HepG2 (cell line): ENCODE measurements around the gene IFI35. TPM values are rescaled to one million over a fixed set of nuclear protein-coding genes. Genes with fewer than 3 reads are reported as not detected.
A peak's percentile ranks its signal among the peaks of the same experiment; 100 is the strongest.

Source experiments
- ARID5B ChIP-seq: IDR thresholded peaks from 2 replicates; pipeline ENCODE4 v1.4.0; 2020; ENCODE audit warnings: mild to moderate bottlenecking, missing genetic modification reagents
- EHMT2 ChIP-seq: fragments of 200-600 bp; sonication (generic); IDR thresholded peaks from 2 replicates; pipeline ENCODE4 v1.7.0; 2017; ENCODE audit warnings: antibody characterized with exemption, low read depth, low read length, borderline replicate concordance
- HNF1A ChIP-seq, 2 experiments: sonication (generic) in 1 of 2; formaldehyde crosslinking in 1 of 2; IDR thresholded peaks; 2 replicates each; pipeline versions ENCODE4 v1.4.0 to v1.6.1; 2016 to 2020; ENCODE audit warnings: borderline replicate concordance in 1 of 2, low read depth in 1 of 2, mild to moderate bottlenecking in 1 of 2, missing genetic modification reagents in 1 of 2
- MNT ChIP-seq: fragments of 450-650 bp; IDR thresholded peaks from 2 replicates; pipeline ENCODE4 v1.6.1; 2016
- PAWR ChIP-seq: sonication (generic); formaldehyde crosslinking; IDR thresholded peaks from 2 replicates; pipeline ENCODE4 v1.4.0; 2020; ENCODE audit warnings: missing genetic modification reagents, mild to moderate bottlenecking, borderline replicate concordance
- SP4 ChIP-seq: sonication (generic); formaldehyde crosslinking; IDR thresholded peaks from 2 replicates; pipeline ENCODE4 v1.8.1; 2023; ENCODE audit warnings: mild to moderate bottlenecking, missing genetic modification reagents
- ZNF275 ChIP-seq: sonication (generic); formaldehyde crosslinking; IDR thresholded peaks from 2 replicates; pipeline ENCODE4 v1.8.0; 2022; ENCODE audit warnings: missing genetic modification reagents, mild to moderate bottlenecking, inconsistent platforms, borderline replicate concordance
- ZNF362 ChIP-seq: sonication (generic); formaldehyde crosslinking; IDR thresholded peaks from 2 replicates; pipeline ENCODE4 v1.4.0; 2020; ENCODE audit warnings: missing genetic modification reagents, mild to moderate bottlenecking, borderline replicate concordance
- ZNF44 ChIP-seq: sonication (generic); formaldehyde crosslinking; IDR thresholded peaks from 2 replicates; pipeline ENCODE4 v1.5.1; 2020; ENCODE audit warnings: mild to moderate bottlenecking, missing genetic modification reagents
- ZNF512 ChIP-seq: sonication (generic); formaldehyde crosslinking; IDR thresholded peaks from 2 replicates; pipeline ENCODE4 v1.4.0; 2020; ENCODE audit warnings: mild to moderate bottlenecking, missing genetic modification reagents
- ZNF614 ChIP-seq: IDR thresholded peaks from 2 replicates; pipeline ENCODE4 v1.6.1; 2018; ENCODE audit warnings: missing biosample characterization, missing genetic modification reagents, inconsistent platforms, borderline replicate concordance
- ZNF644 ChIP-seq: IDR thresholded peaks from 2 replicates; pipeline ENCODE4 v1.6.1; 2016; ENCODE audit warnings: low read depth
- ZNF788 ChIP-seq: sonication (generic); formaldehyde crosslinking; IDR thresholded peaks from 2 replicates; pipeline ENCODE4 v1.5.0; 2020; ENCODE audit warnings: mild to moderate bottlenecking, missing genetic modification reagents, borderline replicate concordance
- polyA plus RNA-seq, 8 experiments: library from polyadenylated mRNA; depleted of rRNA in 3 of 8; stranded (reverse) in 7 of 8; unstranded in 1 of 8; fragments of >200 nt; fragmentation: Illumina TruSeq in 4 of 8; extraction: Trizol in 4 of 8; gene quantifications; 2 replicates each; pipeline versions ENCODE4 v1.2.1 to v1.2.3, GENCODE V29; 2011 to 2016; ENCODE audit warnings: low read depth in 4 of 8, missing spikeins in 1 of 8, mixed read lengths in 1 of 8; ENCODE audit not compliant: insufficient read depth in 1 of 8
- total RNA-seq, 5 experiments: library from RNA; depleted of rRNA; stranded (reverse); fragments of >200 nt; fragmentation: Illumina TruSeq; extraction: Trizol; gene quantifications; 2 replicates each; pipeline ENCODE4 v1.2.3, GENCODE V29; 2016; ENCODE audit warnings: low read depth in 1 of 5

Gene IFI35
- total and polyA plus RNA-seq, 2 of the 13 experiments (the other 11 are each of a cell fraction or from before 2014, with no cell fraction given): 28.9 to 38.1 TPM

GRCh38 chr17:43010667-43011308, 4.2 kb downstream of the IFI35 start (continued):
- no peak; the same call in 1 of the 2 replicates for TF ChIP-seq HNF1A (IDR thresholded peaks at IDR 0.05; ENCODE audit: low read depth)
- no peak; the same call in 1 of the 2 replicates for TF ChIP-seq HNF1A (CRISPR knock-in tag; IDR thresholded peaks at IDR 0.05; ENCODE audit: borderline replicate concordance)
- TF ChIP-seq ZNF362 (CRISPR knock-in tag): no peak
- TF ChIP-seq ZNF512 (CRISPR knock-in tag): no peak
- TF ChIP-seq PAWR (CRISPR knock-in tag): no peak
- no peak for TF ChIP-seq ZNF44 (CRISPR knock-in tag)
- peak; percentile 52; the same call in 1 of the 2 replicates for TF ChIP-seq ZNF788 (CRISPR knock-in tag)
- no peak; the same call in 1 of the 2 replicates for TF ChIP-seq ZNF644
- no peak for TF ChIP-seq ZNF275 (CRISPR knock-in tag)
- TF ChIP-seq ARID5B: peak; percentile 93
- TF ChIP-seq EHMT2: no peak
- no peak for TF ChIP-seq SP4
- TF ChIP-seq MNT: 0 out of 2 replicates have a peak, but pooled peaks have one; percentile 8
- peak; percentile 95 for TF ChIP-seq ZNF614
